ENCODE data around the gene ZNF337. TPM values are rescaled to one million over a fixed set of nuclear protein-coding genes. Genes with fewer than 3 reads are reported as not detected.
"Not testable (repeated sequence)": the region's sequence is repeated elsewhere in the genome, so short reads cannot be mapped to it uniquely, and the experiment has no call there.

The ZNF337 gene
- total RNA-seq, 4 donors from 2014 or later: 7.5 to 17.1 (median 11.1) TPM

DNA sequence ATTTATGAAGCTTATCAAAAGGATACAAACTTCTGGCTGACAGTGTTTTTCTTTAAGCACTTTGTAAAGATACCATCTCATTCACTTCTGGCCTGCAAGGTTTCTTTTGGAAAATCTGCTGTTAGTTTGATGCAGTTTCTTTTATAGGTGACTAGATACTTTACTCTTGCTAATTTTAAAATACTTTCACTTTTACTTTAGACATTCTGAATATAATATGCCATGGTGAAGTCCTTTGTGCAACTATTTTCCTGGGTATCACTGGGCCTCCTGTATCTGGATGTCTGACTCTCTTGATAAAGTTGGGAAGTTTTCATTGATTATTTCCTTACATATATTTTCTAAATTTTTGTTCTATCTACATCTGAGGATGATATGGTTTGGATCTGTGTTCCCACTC lies 29.0 kb upstream of the ZNF337 start:
- TF ChIP-seq, protein P1, sequence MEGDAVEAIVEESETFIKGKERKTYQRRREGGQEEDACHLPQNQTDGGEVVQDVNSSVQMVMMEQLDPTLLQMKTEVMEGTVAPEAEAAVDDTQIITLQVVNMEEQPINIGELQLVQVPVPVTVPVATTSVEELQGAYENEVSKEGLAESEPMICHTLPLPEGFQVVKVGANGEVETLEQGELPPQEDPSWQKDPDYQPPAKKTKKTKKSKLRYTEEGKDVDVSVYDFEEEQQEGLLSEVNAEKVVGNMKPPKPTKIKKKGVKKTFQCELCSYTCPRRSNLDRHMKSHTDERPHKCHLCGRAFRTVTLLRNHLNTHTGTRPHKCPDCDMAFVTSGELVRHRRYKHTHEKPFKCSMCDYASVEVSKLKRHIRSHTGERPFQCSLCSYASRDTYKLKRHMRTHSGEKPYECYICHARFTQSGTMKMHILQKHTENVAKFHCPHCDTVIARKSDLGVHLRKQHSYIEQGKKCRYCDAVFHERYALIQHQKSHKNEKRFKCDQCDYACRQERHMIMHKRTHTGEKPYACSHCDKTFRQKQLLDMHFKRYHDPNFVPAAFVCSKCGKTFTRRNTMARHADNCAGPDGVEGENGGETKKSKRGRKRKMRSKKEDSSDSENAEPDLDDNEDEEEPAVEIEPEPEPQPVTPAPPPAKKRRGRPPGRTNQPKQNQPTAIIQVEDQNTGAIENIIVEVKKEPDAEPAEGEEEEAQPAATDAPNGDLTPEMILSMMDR (IDR thresholded peaks at IDR 0.05): no peak
- TF ChIP-seq POLR2A (IDR thresholded peaks at IDR 0.05) (no peak), POLR2AphosphoS5 (IDR thresholded peaks at IDR 0.05) (no peak), EP300 (IDR thresholded peaks at IDR 0.05) (no peak)
- Histone ChIP-seq H3K27ac (no peak overlapping the region), H3K9me3 (peaks cover 11% of the 10 kb centered on the region), H3K4me3 (no peak overlapping the region), H3K4me1 (no peaks in the 10 kb centered on the region), H3K36me3 (no peaks in the 10 kb centered on the region), H3K27me3 (no peaks in the 10 kb centered on the region)
- DNase-seq (ENCODE audit: low spot score in 2 of 2): no peak

DNA sequence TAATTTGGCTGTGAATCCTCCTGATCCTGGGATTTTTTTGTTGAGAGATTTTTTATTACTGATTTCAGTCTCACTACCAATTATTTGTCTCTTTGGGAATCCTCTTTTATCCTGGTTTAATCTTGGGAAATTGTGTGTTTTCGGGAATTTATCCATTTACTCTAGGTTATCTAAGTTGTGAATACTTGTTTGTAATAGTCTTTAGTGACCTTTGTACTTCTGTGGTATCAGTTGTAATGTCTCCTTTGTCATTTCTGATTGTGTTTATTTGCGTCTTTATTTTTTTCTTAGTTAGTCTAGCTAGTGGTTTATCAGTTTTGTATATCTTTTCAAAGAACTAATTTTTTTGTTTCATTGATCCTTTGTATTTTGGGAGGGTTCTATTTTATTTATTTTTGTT lies 27.3 kb upstream of the ZNF337 start:
- 94% methylated on average over 2 of the region's 2 CpGs for WGBS
- no peaks in the 10 kb centered on the region for H3K27me3 ChIP-seq
- H3K4me1 ChIP-seq: peaks cover 7% of the 10 kb centered on the region
- TF ChIP-seq, protein P1 (IDR thresholded peaks at IDR 0.05): no peak
- TF ChIP-seq POLR2A (IDR thresholded peaks at IDR 0.05): no peak
- no peak for TF ChIP-seq POLR2AphosphoS5 (IDR thresholded peaks at IDR 0.05)
- no peak for TF ChIP-seq EP300 (IDR thresholded peaks at IDR 0.05)
- no peak overlapping the region for H3K27ac ChIP-seq
- no peak overlapping the region for H3K4me3 ChIP-seq
- no peaks in the 10 kb centered on the region for H3K36me3 ChIP-seq
- H3K9me3 ChIP-seq: peaks cover 11% of the 10 kb centered on the region
- DNase-seq (ENCODE audit: low spot score in 2 of 2): no peak

DNA sequence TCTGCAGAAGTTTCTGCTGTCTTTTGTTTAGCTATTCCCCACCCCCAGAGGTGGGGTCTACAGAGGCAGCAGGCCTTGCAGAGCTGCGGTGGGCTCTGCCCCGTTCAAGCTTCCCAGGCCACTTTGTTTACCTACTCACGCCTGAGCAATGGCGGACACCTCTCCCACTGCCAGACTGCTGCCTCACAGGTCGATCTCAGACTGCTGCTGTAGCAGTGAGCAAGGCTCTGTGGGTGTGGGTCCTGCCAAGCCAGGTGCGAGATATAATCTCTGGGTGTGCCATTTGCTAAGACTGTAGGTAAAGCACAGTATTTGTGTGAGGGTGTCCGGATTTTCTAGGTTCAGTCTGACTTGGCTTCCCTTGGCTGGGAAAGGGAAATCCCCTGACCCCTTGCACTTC lies 23.6 kb upstream of the ZNF337 start:
- H3K4me1 ChIP-seq: peaks cover 7% of the 10 kb centered on the region
- no peak overlapping the region for H3K4me3 ChIP-seq
- H3K27me3 ChIP-seq: no peaks in the 10 kb centered on the region
- no peak for TF ChIP-seq POLR2A (IDR thresholded peaks at IDR 0.05)
- no peak for TF ChIP-seq POLR2AphosphoS5 (IDR thresholded peaks at IDR 0.05)
- TF ChIP-seq EP300 (IDR thresholded peaks at IDR 0.05): no peak
- TF ChIP-seq, protein P1 (IDR thresholded peaks at IDR 0.05): no peak
- no peaks in the 10 kb centered on the region for H3K36me3 ChIP-seq
- DNase-seq (ENCODE audit: low spot score in 2 of 2): no peak
- no peak overlapping the region for H3K27ac ChIP-seq
- H3K9me3 ChIP-seq: no peaks in the 10 kb centered on the region
- 93% methylated on average over 3 of the region's 7 CpGs for WGBS

DNA sequence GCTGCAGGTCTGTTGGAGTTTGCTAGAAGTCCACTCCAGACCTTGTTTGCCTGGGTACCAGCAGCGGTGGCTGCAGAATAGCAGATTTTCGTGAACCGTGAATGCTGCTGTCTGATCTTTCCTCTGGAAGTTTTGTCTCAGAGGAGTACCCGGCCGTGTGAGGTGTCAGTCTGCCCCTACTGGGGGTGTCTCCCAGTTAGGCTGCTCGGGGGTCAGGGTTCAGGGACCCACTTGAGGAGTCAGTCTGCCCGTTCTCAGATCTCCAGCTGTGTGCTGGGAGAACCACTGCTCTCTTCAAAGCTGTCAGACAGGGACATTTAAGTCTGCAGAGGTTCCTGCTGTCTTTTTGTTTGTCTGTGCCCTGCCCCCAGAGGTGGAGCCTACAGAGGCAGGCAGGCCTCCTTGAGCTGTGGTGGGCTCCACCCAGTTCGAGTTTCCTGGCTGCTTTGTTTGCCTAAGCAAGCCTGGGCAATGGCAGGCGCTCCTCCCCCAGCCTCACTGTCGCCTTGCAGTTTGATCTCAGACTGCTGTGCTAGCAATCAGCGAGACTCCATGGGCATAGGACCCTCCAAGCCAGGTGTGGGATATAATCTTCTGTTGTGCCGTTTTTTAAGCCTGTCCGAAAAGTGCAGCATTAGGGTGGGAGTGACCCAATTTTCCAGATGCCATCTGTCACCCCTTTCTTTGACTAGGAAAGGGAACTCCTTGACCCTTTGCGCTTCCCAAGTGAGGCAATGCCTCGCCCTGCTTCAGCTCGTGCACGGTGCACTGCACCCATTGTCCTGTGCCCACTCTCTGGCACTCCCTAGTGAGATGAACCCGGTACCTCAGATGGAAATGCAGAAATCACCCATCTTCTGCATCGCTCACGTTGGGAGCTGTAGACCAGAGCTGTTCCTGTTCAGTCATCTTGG lies 22.5 kb upstream of the ZNF337 start:
- H3K9me3 ChIP-seq; H3K27me3 ChIP-seq; H3K36me3 ChIP-seq; DNase-seq (ENCODE audit: low spot score in 2 of 2); H3K27ac ChIP-seq; H3K4me1 ChIP-seq; H3K4me3 ChIP-seq: not testable (repeated sequence)
- WGBS: 83% methylated on average over 15 of the region's 20 CpGs

DNA sequence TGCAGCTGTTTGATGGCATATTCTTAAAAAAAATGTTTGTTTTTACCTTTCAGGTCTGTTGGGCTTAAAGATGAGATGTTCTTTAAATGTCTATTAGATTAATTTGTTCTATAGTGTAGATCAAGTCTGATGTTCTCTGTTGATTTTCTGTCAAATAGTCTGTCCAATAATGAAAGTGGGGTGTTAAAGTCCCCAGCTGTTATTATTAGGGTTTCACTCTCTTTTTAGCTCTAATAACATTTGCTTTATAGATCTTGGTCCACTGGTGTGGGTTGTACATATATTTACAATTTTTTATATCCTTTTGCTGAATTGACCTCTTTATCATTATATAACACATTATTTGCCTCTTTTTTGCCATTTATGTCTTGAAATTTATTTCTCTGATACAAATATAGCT lies 11.0 kb upstream of the ZNF337 start:
- Histone ChIP-seq H3K27ac (no peak overlapping the region), H3K27me3 (no peaks in the 10 kb centered on the region), H3K4me3 (no peak overlapping the region), H3K36me3 (no peaks in the 10 kb centered on the region), H3K4me1 (no peaks in the 10 kb centered on the region), H3K9me3 (no peaks in the 10 kb centered on the region)
- TF ChIP-seq EP300 (IDR thresholded peaks at IDR 0.05): no peak
- TF ChIP-seq, protein P1 (IDR thresholded peaks at IDR 0.05): no peak
- no peak for TF ChIP-seq POLR2AphosphoS5 (IDR thresholded peaks at IDR 0.05)
- no peak for TF ChIP-seq POLR2A (IDR thresholded peaks at IDR 0.05)
- DNase-seq (ENCODE audit: low spot score in 2 of 2): no peak
